DND-41 (cell line): ENCODE data around the gene GADL1.

Experiments
- EZH2 ChIP-seq: IDR thresholded peaks from 3 replicates; pipeline ENCODE4 v1.6.1; 2012; ENCODE audit warnings: borderline replicate concordance, low read depth, mild to moderate bottlenecking, moderate library complexity, low read length, inconsistent platforms; ENCODE audit not compliant: severe bottlenecking
- TF ChIP-seq, protein P1 (sequence below): IDR thresholded peaks from 2 replicates; pipeline ENCODE4 v1.5.1; 2012; ENCODE audit warnings: borderline replicate concordance, low read length, moderate library complexity, mild to moderate bottlenecking; ENCODE audit not compliant: poor library complexity, severe bottlenecking; ENCODE audit errors: extremely low read depth

DNA sequence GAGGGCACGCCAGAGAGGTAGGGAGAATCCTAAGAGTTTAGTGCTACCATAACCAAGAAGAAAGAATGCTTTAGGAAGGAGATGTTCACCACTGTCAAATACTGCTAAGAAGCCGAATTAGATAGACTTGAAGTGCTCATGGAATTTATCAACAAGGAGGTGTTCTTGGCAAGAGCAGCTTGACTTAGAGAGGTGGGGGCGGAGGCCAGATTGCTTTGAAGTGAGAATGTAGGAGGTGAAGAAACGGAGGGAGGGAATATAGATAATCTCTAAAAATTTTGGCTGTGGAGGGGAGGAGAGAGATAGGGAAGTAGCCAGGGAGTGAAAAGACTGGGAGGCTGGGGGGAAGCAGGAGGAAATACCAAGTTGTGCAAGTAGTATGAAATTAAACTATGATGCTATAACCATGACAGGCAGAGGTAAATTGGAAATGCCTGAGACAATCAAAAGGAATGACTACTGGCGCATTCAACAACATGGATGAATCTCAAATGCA, 35.5 kb downstream of the GADL1 start:
- TF ChIP-seq, protein P1, sequence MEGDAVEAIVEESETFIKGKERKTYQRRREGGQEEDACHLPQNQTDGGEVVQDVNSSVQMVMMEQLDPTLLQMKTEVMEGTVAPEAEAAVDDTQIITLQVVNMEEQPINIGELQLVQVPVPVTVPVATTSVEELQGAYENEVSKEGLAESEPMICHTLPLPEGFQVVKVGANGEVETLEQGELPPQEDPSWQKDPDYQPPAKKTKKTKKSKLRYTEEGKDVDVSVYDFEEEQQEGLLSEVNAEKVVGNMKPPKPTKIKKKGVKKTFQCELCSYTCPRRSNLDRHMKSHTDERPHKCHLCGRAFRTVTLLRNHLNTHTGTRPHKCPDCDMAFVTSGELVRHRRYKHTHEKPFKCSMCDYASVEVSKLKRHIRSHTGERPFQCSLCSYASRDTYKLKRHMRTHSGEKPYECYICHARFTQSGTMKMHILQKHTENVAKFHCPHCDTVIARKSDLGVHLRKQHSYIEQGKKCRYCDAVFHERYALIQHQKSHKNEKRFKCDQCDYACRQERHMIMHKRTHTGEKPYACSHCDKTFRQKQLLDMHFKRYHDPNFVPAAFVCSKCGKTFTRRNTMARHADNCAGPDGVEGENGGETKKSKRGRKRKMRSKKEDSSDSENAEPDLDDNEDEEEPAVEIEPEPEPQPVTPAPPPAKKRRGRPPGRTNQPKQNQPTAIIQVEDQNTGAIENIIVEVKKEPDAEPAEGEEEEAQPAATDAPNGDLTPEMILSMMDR = no peak
- no peak for TF ChIP-seq EZH2
